Parathyroid adenoma (tissue), 2 donors: ENCODE results near the gene GRK1.
"Not testable (repeated sequence)": the region's sequence is repeated elsewhere in the genome, so short reads cannot be mapped to it uniquely, and the experiment has no call there.

Experiments
- H2AFZ ChIP-seq: fragments of 300-600 bp; sonication (generic); one replicate; pipeline ENCODE4 v1.7.0; 2017; ENCODE audit warnings: antibody characterized with exemption, mild to moderate bottlenecking
- H3K27ac ChIP-seq: fragments of 300-600 bp; sonication (generic); one replicate; pipeline ENCODE4 v1.7.0; 2017
- H3K27me3 ChIP-seq: fragments of 300-600 bp; sonication (generic); one replicate; pipeline ENCODE4 v1.7.0; 2017; ENCODE audit warnings: low read length; ENCODE audit not compliant: control insufficient read depth, insufficient read depth
- H3K36me3 ChIP-seq: fragments of 300-600 bp; sonication (generic); one replicate; pipeline ENCODE4 v1.7.0; 2017; ENCODE audit warnings: low read length; ENCODE audit not compliant: control insufficient read depth, insufficient read depth
- H3K4me1 ChIP-seq: fragments of 300-600 bp; sonication (generic); one replicate; pipeline ENCODE4 v1.7.0; 2017; ENCODE audit warnings: control low read depth
- H3K4me2 ChIP-seq: fragments of 300-600 bp; sonication (generic); one replicate; pipeline ENCODE4 v1.7.0; 2017; ENCODE audit warnings: low read length
- H3K4me3 ChIP-seq: fragments of 300-600 bp; sonication (generic); one replicate; pipeline ENCODE4 v1.7.0; 2017; ENCODE audit warnings: low read depth, low read length
- H3K79me2 ChIP-seq: fragments of 300-600 bp; sonication (generic); one replicate; pipeline ENCODE4 v1.7.0; 2017; ENCODE audit warnings: control low read depth
- H3K9ac ChIP-seq: fragments of 300-600 bp; sonication (generic); one replicate; pipeline ENCODE4 v1.7.0; 2017; ENCODE audit warnings: mild to moderate bottlenecking
- H3K9me3 ChIP-seq: fragments of 300-600 bp; sonication (generic); one replicate; pipeline ENCODE4 v1.7.0; 2017; ENCODE audit warnings: low read length; ENCODE audit not compliant: control insufficient read depth
- TF ChIP-seq, protein P1 (sequence below): fragments of 300-600 bp; sonication (generic); IDR thresholded peaks from one replicate; pipeline ENCODE4 v1.7.0; 2017; ENCODE audit warnings: antibody characterized with exemption, mild to moderate bottlenecking
- donor health status: primary hyperparathyroidism.

GRK1 gene

DNA sequence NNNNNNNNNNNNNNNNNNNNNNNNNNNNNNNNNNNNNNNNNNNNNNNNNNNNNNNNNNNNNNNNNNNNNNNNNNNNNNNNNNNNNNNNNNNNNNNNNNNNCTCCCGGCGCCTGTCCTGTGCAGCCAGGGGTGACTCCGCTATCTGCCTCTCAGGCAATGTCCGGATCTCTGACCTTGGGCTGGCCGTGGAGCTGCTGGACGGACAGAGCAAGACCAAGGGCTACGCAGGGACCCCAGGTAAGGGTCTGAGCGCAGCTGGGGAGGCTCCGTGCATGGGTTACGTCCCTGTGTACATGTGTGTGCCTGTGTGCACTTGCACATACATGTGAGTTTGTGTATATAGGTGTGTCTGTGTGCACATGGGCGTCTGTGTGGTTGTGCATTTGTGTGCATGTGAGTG lies 55.9 kb downstream of the GRK1 start:
- Histone ChIP-seq H3K4me2 (no peak overlapping the region), H3K9ac (no peak overlapping the region), H3K36me3 (no peaks in the 10 kb centered on the region), H2AFZ (no peak overlapping the region), H3K79me2 (no peaks in the 10 kb centered on the region), H3K4me3 (no peak overlapping the region), H3K27me3 (no peaks in the 10 kb centered on the region), H3K4me1 (no peaks in the 10 kb centered on the region), H3K27ac (no peak overlapping the region), H3K9me3 (no peaks in the 10 kb centered on the region)
- TF ChIP-seq, protein P1, sequence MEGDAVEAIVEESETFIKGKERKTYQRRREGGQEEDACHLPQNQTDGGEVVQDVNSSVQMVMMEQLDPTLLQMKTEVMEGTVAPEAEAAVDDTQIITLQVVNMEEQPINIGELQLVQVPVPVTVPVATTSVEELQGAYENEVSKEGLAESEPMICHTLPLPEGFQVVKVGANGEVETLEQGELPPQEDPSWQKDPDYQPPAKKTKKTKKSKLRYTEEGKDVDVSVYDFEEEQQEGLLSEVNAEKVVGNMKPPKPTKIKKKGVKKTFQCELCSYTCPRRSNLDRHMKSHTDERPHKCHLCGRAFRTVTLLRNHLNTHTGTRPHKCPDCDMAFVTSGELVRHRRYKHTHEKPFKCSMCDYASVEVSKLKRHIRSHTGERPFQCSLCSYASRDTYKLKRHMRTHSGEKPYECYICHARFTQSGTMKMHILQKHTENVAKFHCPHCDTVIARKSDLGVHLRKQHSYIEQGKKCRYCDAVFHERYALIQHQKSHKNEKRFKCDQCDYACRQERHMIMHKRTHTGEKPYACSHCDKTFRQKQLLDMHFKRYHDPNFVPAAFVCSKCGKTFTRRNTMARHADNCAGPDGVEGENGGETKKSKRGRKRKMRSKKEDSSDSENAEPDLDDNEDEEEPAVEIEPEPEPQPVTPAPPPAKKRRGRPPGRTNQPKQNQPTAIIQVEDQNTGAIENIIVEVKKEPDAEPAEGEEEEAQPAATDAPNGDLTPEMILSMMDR = no peak

DNA sequence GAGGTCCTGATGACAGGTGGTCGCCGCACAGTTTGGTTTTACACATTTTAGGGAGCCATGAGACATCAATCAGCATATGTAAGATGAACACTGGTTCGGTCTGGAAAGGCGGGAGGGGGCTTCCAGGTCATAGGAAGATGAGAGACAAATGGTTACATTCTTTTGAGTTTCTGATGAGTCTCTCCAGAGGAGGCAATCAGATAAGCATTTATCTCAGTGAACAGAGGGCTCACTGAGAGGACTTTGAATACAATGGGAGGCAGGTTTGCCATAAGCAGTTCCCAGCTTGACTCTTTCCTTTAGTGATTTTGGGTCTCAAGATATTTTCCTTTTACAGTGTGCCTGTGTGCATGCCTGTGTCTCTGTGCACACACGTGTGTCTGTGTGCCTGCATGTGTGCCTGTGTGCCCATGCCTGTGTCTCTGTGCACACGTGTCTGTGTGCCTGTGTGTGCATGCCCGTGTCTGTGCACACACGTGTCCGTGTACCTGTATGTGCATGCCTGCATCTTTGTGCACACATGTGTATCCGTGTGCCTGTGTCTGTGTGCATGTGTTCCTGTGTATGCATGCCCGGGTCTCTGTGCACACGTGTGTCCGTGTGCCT lies 56.5 kb downstream of the GRK1 start:
- H3K9me3 ChIP-seq = no peaks in the 10 kb centered on the region

DNA sequence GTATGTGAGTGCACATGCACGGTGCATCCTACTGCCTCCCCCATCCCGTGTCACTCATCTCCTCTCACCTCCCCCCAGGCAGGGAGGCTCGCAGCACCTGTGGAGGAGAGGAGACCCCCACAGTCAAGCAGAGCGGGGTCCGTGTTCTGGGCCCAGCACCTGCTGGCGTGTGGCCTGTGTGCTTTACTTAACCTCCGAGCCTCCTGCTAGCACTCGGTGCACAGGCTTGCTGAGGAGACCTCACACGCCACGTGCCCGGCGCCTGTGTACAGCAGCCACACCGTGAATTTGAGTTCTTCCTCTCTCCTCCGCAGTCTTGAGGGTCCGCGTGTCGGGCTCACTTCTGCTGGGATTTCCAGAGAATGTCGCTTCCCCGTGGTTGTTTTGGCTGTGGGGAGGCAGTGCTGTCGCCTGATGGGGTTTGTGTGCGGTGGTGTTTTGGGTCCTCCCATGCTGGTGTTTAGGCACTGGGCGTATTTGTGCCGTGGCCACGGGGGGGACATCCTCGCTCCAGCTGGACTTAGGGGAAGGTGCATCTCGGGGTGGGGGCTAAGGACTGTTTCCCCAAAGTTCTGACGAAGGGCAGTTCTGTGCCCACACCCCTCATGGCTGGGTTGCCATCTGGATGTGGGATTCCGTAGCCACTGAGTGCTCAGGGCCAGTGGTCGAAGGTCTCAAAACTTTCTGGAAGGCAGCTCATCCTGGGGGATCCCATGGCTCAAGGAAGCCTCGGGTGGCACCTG lies 57.2 kb downstream of the GRK1 start:
- Histone ChIP-seq H3K36me3 (no peaks in the 10 kb centered on the region), H3K4me2 (peak overlapping the region; percentile 96), H3K79me2 (no peaks in the 10 kb centered on the region), H3K9ac (no peak overlapping the region), H2AFZ (peak overlapping the region; percentile 84), H3K4me3 (peak overlapping the region; percentile 58), H3K27ac (peak overlapping the region; percentile 77), H3K4me1 (no peaks in the 10 kb centered on the region), H3K9me3 (no peaks in the 10 kb centered on the region), H3K27me3 (no peaks in the 10 kb centered on the region)
- TF ChIP-seq, protein P1 = no peak

More for the DNA sequence above, 56.5 kb downstream of the GRK1 start:
- no peak overlapping the region for H2AFZ ChIP-seq
- no peaks in the 10 kb centered on the region for H3K36me3 ChIP-seq
- no peak overlapping the region for H3K4me2 ChIP-seq
- H3K4me1 ChIP-seq = no peaks in the 10 kb centered on the region
- no peak overlapping the region for H3K9ac ChIP-seq
- no peak overlapping the region for H3K4me3 ChIP-seq
- no peaks in the 10 kb centered on the region for H3K79me2 ChIP-seq
- TF ChIP-seq, protein P1 = no peak
- H3K27ac ChIP-seq = no peak overlapping the region
- H3K27me3 ChIP-seq = no peaks in the 10 kb centered on the region

GRCh38 chr13:113724780-113725315 lies 57.8 kb downstream of the GRK1 start:
- H3K27me3 ChIP-seq = no peaks in the 10 kb centered on the region
- H3K36me3 ChIP-seq = no peaks in the 10 kb centered on the region
- no peak overlapping the region for H3K9ac ChIP-seq
- H3K9me3 ChIP-seq = no peaks in the 10 kb centered on the region
- peak overlapping the region; percentile 96 for H3K4me2 ChIP-seq
- H2AFZ ChIP-seq = peak overlapping the region; percentile 84
- H3K27ac ChIP-seq = peak overlapping the region; percentile 77
- TF ChIP-seq, protein P1 = peak; percentile 71
- H3K4me1 ChIP-seq = no peaks in the 10 kb centered on the region
- H3K79me2 ChIP-seq = no peaks in the 10 kb centered on the region
- H3K4me3 ChIP-seq = peak overlapping the region; percentile 58

DNA sequence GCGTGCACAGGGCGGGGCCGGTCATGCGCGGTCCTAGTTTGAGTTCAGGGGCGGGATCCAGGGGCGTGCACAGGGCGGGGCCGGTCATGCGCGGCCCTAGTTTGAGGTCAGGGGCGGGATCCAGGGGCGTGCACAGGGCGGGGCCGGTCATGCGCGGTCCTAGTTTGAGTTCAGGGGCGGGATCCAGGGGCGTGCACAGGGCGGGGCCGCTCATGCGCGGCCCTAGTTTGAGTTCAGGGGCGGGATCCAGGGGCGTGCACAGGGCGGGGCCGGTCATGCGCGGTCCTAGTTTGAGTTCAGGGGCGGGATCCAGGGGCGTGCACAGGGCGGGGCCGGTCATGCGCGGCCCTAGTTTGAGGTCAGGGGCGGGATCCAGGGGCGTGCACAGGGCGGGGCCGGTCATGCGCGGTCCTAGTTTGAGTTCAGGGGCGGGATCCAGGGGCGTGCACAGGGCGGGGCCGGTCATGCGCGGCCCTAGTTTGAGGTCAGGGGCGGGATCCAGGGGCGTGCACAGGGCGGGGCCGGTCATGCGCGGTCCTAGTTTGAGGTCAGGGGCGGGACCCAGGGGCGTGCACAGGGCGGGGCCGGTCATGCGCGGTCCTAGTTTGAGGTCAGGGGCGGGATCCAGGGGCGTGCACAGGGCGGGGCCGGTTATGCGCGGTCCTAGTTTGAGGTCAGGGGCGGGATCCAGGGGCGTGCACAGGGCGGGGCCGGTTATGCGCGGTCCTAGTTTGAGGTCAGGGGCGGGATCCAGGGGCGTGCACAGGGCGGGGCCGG lies 58.5 kb downstream of the GRK1 start:
- H3K4me2 ChIP-seq = not testable (repeated sequence)

GRCh38 chr13:113726106-113726821 lies 59.2 kb downstream of the GRK1 start:
- not testable (repeated sequence) for H3K9ac ChIP-seq, H3K79me2 ChIP-seq, H3K4me1 ChIP-seq, H3K27me3 ChIP-seq, H3K36me3 ChIP-seq, H3K9me3 ChIP-seq
- peak overlapping the region; percentile 42 for H2AFZ ChIP-seq
- H3K27ac ChIP-seq = peak overlapping the region; percentile 47
- H3K4me3 ChIP-seq = peak overlapping the region; percentile 29
- peak overlapping the region; percentile 68 for H3K4me2 ChIP-seq

More for the DNA sequence above, 58.5 kb downstream of the GRK1 start:
- not testable (repeated sequence) for H3K36me3 ChIP-seq, H3K9ac ChIP-seq, H3K79me2 ChIP-seq, H3K4me1 ChIP-seq, H3K27ac ChIP-seq, H3K27me3 ChIP-seq, H3K4me3 ChIP-seq, H2AFZ ChIP-seq, H3K9me3 ChIP-seq
